ENCODE data around the gene SUGT1.
"Not testable (repeated sequence)": the region's sequence is repeated elsewhere in the genome, so short reads cannot be mapped to it uniquely, and the experiment has no call there.

- TF ChIP-seq CTCF (conservative IDR thresholded peaks at IDR 0.05; ENCODE audit: low read length); EZH2phosphoT487 (IDR thresholded peaks at IDR 0.05; ENCODE audit: borderline replicate concordance, low read depth, low read length): not testable (repeated sequence)
Observed at GRCh38 chr13:52631083-52631690, 21.4 kb upstream of the SUGT1 start.

All from OCI-LY7 (cell line).